NCI-H748 (cell line): ENCODE results near the gene KIF1C.
A peak's percentile ranks its signal among the peaks of the same experiment; 100 is the strongest.

ENCODE experiments used
- DNase-seq: peaks from one replicate; lab custom pipeline; 2025; ENCODE audit not compliant: unreplicated experiment; lab: John Stamatoyannopoulos, UW

The KIF1C gene

DNA sequence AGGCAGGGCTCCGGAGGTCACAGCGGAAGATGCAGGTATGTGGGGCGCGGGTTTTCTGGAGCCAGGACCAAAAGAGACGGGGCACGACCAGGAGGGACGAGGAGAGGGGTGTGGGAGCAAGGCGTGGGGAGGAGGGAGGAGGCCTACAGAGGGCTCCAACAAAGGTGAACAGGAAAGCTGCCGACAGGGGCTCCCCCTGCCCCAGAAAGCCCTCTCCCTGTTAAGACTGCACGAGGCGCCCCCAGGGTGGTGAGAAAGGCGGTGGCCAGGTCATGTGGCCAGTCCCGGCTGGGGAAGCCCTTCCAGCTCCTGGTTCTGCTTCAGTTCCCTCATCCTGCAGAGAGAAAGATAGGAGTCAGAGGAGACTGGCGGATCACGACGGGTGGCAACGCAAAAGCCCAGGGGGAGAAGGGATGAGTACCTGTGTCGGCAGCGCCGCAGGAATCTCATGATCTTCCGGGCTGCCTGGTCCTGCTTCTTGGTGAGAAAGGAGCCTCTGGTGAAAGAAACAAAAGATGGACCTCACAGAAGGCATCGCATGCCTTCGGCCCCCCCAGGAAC is 29.2 kb upstream of the KIF1C start:
- peak; percentile 46 for DNase-seq

- DNase-seq, result no peak
These were observed 28.7 kb upstream of the KIF1C start for GRCh38 chr17:4969047-4969550.

DNA sequence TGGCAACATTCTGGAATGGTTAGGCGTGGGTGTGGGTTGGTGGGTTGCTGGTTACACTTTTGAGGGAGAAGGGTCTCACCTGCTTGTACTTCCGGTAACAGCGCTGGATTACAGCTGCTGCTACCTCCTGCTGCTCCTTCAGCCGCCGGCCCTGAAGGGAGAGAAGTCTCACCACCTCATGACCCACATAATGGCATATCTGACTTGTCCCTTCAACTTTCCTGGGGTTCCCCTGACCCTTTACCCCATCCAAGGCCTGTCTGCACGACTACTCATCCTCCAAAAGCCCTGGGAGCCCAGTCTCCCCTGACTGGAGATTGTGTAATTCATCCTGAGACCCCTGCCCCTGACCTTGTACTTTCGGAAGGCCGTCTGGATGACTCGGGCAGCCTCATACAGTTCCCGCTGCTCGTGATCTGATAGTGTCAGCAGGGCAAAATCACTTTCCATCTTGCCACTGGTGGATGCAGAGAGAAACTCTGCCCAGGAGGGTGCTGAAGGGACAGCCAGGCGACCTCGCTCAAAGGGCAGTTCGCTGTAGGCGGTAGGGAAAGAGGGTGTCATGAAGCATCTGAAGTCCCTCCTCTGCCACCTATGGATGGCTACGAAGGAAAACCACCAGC is 28.1 kb upstream of the KIF1C start:
- DNase-seq, result no peak

GRCh38 chr17:4970273-4970672 is 27.5 kb upstream of the KIF1C start:
- no peak for DNase-seq

- no peak for DNase-seq
These were observed 25.9 kb upstream of the KIF1C start for GRCh38 chr17:4971826-4972225.

DNA sequence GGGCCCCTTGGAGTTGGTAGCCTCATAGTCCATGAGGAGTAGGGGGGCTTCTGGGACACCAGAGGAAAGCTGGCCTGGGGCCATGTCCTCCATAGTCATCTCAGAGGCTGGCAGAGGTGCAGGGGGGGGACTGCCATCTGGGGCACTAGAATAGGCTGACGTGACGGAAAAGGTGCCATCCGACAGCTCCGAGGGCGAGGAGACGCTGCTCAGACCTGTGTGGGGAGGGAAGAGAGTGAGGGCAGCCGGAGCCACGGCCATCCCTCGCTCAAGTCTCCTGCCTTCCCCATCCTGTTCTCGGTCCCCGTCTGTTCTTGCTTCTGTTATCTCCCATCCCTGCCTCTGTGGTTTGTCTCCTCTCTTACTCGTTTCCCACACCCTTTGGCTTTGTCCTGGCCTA is 25.4 kb upstream of the KIF1C start:
- DNase-seq, result no peak

- no peak for DNase-seq
These were observed 25.0 kb upstream of the KIF1C start for GRCh38 chr17:4972752-4973151.

DNA sequence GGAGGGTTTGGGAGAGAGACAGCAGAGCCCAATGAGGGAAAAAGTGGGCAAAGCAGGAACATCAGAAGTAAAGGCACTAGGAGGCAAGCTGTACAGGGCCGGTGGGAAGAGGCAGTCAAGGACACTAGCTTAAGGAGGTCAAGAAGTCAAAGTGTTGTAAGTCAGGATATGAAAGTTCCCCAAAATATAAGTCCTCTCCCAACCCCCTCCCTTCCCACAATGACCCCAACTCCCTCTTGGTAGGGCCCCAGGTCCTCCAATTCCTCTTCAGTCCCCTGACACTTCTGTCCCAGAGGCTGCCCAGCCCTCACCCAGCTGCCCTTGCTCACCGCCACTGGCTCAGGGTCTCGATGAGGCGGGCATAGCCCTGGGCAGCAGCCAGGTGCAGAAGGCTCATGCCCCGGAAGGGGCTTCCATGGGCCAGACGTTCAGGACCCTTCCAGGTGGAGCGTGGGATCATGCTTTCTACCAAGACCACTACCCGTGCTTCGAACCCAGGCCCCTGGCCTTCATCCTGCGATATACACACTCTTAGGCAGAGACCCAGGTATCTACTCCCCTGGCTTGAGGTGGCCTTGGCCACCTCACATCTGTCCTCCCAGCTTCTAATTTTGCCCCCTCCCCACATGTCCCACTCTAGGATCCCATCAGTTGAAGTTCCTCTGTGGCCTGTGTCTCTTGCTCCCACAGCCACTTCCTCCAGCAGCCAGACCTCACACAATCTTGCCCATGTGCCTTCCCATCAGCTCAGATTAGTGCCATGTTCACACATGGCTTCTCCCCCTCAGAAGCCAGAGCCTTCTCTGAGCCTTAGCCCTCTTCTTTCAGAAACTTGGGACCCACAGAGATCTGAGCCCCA is 24.3 kb upstream of the KIF1C start:
- no peak for DNase-seq

DNA sequence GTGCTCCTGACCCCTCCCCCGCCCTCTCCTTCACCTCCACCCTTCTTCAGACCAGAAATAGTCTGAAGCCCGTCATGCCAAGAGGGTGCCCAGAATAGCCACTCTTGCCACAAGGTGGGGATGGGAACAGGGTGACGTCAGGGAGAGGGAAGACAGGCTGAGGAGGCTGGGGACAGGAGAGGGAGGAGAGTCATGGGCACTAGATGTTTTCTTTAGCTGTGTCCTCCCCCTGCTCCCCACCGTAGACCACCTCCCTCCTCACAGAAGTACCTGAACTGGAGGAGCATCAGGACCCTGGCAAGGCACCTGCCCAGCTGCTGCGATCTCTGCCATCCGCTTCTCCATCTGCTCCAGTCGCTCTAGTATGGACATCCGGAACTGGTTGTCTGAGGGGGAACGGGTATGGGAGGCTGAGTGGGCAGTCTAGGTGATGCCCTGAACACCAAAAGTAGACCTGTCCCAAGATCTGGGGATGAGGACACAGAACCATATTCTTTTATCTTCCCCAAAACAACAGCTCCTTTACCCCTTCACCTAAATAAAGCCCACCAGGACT is 23.6 kb upstream of the KIF1C start:
- no peak for DNase-seq

GRCh38 chr17:4978726-4979125 is 19.0 kb upstream of the KIF1C start:
- DNase-seq, result no peak

DNA sequence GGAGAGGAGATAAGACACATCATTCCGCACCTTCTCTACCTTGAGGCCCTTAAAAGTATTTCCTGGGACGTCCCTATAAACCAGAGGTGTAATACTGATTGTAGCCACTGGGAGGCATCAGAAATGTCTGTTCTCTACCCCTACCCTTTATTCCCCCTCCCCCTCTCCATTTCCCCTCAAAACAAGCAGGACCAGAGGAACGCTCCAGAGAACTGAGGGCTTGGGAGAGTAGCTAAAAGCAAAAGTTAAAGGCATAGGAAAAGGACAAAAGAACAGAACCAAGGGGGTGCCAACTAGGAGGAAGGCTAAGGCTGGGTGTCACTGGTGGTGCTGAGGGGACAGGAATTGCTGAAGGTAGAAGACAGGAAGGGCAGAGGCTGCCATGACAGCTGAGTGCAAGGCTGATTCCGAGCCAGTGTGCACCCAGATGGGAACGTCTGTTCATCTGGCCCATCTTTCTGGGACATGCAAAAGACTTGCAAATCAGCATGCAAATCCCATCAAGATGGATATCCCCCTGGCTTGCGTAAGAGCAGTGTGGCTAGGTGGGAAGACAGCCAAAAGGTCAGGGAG is 17.0 kb upstream of the KIF1C start:
- peak; percentile 66 for DNase-seq

GRCh38 chr17:4982305-4982704 is 15.4 kb upstream of the KIF1C start:
- no peak for DNase-seq

DNA sequence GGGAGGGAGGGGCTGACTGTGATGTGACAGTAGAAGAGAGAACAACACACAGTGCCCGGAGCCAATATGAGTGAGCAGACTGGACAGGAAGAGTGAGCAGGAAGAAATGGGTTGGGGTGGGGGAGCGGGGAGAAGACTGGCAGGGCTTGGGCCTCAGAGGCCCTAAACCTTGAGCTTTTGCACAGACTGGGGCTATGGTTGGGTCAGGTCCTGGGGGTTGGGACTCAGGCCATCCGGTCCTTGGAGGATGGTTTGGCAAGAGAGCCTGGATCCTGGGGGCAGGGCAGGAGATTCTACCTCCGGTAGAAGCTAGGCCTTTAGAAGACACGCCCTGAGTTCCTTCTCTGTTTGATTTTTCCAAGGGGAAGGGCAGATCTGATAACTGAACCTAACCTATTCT is 11.3 kb upstream of the KIF1C start:
- DNase-seq, result no peak

- peak; percentile 89 for DNase-seq
These were observed 10.6 kb upstream of the KIF1C start, which contains the start of gene CAMTA2 for GRCh38 chr17:4986951-4987766. Gene CAMTA2, minus strand, starts transcription at chr17:4987675. Its CDS starts 1,453 bp downstream, at chr17:4986222.

DNA sequence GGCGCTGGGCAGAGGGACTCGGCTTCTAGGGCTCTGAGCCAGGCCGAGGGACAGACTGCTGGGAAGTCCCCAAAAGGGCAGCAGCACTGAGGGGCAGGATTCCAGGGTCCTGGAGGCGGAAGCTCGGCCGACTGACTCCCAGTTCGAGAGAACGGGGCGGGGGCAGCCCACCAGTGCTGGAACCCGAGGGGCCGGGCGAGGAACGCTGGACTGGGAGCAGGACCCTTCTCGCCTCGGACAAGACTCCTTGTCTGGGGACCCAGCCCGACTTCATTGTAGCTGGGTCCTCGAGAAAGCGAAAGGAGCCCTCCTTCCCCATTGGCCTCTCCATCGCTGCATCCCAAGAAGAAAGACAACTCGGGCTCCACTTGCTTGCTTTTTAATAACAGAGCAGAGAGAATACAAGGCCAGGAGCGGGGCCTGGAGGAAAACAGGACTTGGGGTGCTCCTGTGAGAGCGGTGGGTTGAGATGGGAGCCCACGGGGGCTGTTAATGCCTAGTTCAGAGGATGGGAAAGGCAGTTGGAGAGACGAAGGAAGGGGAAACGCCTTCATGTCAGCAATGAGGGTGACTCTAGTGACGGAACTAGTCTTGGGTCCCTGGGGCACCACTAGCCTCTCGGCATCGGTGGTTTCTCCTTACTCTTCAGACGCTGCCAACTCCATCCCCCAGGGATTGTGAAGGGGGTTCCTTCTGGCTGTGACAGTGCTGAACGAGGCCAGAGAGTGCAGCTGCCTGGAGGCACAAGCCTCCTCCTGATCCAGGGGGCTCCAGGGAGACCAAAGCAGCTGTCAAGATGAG is 9.8 kb upstream of the KIF1C start:
- DNase-seq, result no peak

DNA sequence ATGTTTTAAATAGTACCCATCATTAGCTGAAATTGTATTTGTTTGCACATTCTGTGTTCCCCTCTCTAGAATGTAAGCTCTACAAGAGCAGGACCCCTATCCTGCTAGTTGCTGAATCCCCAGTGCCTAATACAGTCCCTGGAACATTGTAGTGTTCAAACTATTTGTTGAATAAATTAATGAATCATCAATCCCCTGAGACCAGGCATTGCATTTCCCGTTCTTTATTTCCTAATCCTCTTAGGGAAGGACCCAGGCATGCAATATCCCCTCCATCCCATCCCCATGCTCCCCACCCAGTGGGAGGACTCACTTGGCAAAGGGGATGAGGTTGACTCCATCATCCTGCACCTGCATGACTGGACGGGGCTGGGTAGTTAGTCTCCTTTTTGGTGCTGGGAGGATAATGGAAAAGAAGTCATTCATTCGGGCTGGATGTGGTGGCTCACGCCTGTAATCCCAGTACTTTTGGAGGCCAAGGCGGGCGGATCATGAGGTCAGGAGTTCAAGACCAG is 3.6 kb upstream of the KIF1C start:
- no peak for DNase-seq

DNA sequence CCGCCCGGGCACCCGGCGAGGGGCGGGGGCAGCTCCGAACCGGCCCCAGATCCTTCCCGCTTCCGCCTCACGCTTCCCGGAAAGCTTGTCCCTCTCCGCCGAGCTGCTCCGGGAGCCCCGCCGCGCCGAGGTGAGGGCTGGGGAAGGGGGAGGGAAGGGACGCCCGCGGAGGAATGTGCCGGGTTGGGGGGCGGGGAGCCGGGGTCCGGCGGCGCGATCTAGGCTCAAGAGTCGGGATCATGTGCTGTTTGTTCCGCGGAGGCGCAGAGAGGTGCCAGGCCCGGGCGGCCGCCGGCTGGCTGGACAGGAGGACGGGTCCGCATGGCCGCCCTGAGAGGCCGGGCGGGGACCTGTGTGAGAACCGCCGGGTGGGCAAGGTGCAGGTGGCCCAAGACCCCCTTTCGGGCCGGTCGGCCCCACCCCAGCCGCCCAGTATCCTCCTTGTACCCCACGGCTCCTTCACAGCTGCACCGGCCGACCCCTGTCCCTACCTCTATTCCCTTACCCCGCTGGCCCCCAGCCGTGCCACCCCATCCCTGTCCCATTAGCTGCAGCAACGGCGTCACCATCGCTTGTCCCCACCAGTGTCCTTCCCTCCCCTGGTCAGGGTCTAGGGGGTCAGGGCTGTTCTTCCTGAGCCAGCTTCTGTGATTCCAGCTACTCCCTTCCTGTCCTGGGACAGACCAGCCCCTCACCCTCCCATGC is 429 bp downstream of the KIF1C start:
- no peak for DNase-seq

DNA sequence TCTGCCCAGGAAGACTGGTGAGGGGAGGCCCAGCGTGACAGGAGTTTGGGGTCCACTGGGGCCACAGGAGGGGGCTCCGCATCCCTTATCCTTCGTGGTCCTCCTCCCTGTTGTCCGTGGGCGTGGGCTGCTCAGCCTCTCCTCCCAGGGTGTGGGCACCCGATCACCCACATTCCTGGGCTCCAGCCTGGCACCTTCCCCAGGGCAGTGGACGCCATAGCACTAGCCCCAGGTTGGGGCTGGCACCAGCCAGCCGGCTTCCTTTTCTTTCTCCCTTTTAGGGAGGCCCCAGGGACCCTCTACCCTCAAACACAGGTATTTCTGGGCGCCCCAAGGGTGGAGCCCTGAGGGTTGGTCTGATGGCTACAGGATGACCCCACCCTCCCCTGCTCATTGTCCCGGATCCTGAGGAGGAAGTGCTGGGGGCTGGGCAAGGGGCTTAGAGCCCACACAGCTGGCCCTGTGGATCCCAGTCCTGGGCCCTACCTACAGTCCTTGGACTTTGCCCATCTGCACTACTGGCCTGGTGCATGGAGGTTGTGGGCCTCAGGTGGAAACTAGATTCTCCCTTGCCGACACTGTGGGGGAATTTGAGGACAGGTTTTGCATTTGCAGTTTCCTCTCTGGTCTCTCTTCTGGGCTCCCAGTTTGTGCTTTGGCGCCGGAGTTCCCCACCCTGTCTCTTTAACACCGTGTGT is 1.1 kb downstream of the KIF1C start:
- DNase-seq, result no peak
